Neural progenitor cell (in vitro differentiated cells): Measurements from ENCODE around the gene PIK3R2. TPM values are rescaled to one million over a fixed set of nuclear protein-coding genes. Genes with fewer than 3 reads are reported as not detected.
A peak's percentile ranks its signal among the peaks of the same experiment; 100 is the strongest.

Experiments
- DNase-seq: peaks from one replicate; pipeline ENCODE4 v3.0.0-alpha.2; 2016; ENCODE audit warnings: low spot score
- H2AFZ ChIP-seq: fragments of 200-600 bp; sonication (generic); replicated peaks from 2 replicates; pipeline ENCODE4 v1.6.1; 2016; ENCODE audit warnings: antibody characterized with exemption
- H3F3A ChIP-seq: fragments of 200-600 bp; sonication (generic); 2 replicates; pipeline ENCODE4 v1.6.1; 2016; ENCODE audit warnings: antibody characterized with exemption, low read depth
- H3K27ac ChIP-seq: fragments of 200-600 bp; sonication (generic); 2 replicates; pipeline ENCODE4 v1.5.1; 2016; ENCODE audit warnings: mild to moderate bottlenecking
- H3K27me3 ChIP-seq: fragments of 200-600 bp; sonication (generic); 2 replicates; pipeline ENCODE4 v1.6.1; 2016; ENCODE audit warnings: mild to moderate bottlenecking, moderate library complexity
- H3K36me3 ChIP-seq: fragments of 200-600 bp; sonication (generic); 2 replicates; pipeline ENCODE4 v1.5.1; 2016
- H3K4me1 ChIP-seq: fragments of 200-600 bp; sonication (generic); 2 replicates; pipeline ENCODE4 v1.6.1; 2016; ENCODE audit warnings: mixed run types
- H3K4me2 ChIP-seq: fragments of 200-600 bp; sonication (generic); 2 replicates; pipeline ENCODE4 v1.6.1; 2016
- H3K4me3 ChIP-seq: fragments of 200-600 bp; sonication (generic); 2 replicates; pipeline ENCODE4 v1.5.1; 2016
- H3K79me2 ChIP-seq: fragments of 200-600 bp; sonication (generic); 2 replicates; pipeline ENCODE4 v1.6.1; 2016; ENCODE audit warnings: low read depth
- H3K9ac ChIP-seq: fragments of 200-600 bp; sonication (generic); 2 replicates; pipeline ENCODE4 v1.6.1; 2016
- H3K9me3 ChIP-seq: fragments of 200-600 bp; sonication (generic); 2 replicates; pipeline ENCODE4 v1.5.1; 2016; ENCODE audit warnings: low read depth
- H4K20me1 ChIP-seq: fragments of 200-600 bp; sonication (generic); 2 replicates; pipeline ENCODE4 v1.6.1; 2016; ENCODE audit warnings: low read depth
- H3K27ac Mint-ChIP-seq: 3 replicates; pipeline ENCODE4 v1.8.0; 2021; ENCODE audit warnings: mixed read lengths
- H3K27me3 Mint-ChIP-seq: 2 replicates; pipeline ENCODE4 v1.8.0; 2022; ENCODE audit warnings: low read depth, mild to moderate bottlenecking, inconsistent platforms, moderate library complexity, mixed read lengths; ENCODE audit not compliant: insufficient read depth
- H3K36me3 Mint-ChIP-seq: 3 replicates; pipeline ENCODE4 v1.8.0; 2021; ENCODE audit warnings: mixed read lengths
- H3K4me1 Mint-ChIP-seq: 3 replicates; pipeline ENCODE4 v1.8.0; 2021; ENCODE audit warnings: mixed read lengths
- H3K4me3 Mint-ChIP-seq: 3 replicates; pipeline ENCODE4 v1.8.0; 2021; ENCODE audit warnings: mild to moderate bottlenecking, moderate library complexity, mixed read lengths
- H3K9me3 Mint-ChIP-seq: 3 replicates; pipeline ENCODE4 v1.8.0; 2020; ENCODE audit warnings: mixed read lengths
- EZH2 ChIP-seq: fragments of 200-600 bp; sonication (generic); IDR thresholded peaks from 2 replicates; pipeline ENCODE4 v1.6.1; 2017; ENCODE audit warnings: antibody characterized with exemption, mild to moderate bottlenecking, moderate library complexity
- EZH2phosphoT487 ChIP-seq: fragments of 200-600 bp; sonication (generic); IDR thresholded peaks from 2 replicates; pipeline ENCODE4 v1.6.1; 2017; ENCODE audit warnings: antibody characterized with exemption
- total RNA-seq: library from RNA; depleted of rRNA; stranded (reverse); fragments of >200 nt; gene quantifications from 2 replicates; pipeline ENCODE4 v1.2.3, GENCODE V29; 2015; ENCODE audit warnings: low replicate concordance
- TF ChIP-seq, protein P1 (sequence below): fragments of 200-600 bp; sonication (generic); IDR thresholded peaks from 2 replicates; pipeline ENCODE4 v1.5.1; 2017; ENCODE audit warnings: antibody characterized with exemption, mild to moderate bottlenecking

Gene PIK3R2
- total RNA-seq, 1 donor from 2014 or later = 21.4 TPM

DNA sequence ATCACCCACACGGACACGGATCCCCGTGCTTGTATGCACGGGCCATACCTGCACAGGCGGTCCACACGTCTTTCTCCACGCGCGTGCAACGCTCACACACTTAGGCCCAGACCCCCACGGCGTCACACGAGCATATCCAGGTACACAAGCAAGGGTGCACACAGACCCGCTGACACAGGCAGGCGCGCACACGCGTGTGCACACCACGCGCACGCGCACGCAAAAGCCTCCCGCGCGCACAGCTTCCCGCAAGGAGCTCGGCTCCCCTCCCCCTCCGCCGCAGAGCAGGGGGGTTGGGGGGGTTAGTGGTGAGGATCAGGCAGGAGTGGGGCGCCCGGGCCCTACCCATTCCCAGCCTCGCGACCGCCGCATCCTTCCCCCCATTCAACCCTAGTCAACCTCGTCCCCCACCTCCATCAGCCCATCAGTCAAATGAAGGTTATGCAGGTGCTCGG is 50.5 kb downstream of the PIK3R2 start:
- peaks cover 22% of the 10 kb centered on the region for H3K4me1 Mint-ChIP-seq
- no peak overlapping the region for H3K27ac Mint-ChIP-seq
- H3K36me3 Mint-ChIP-seq = peaks cover 3% of the 10 kb centered on the region
- Histone ChIP-seq H3F3A (peaks cover 30% of the 10 kb centered on the region), H2AFZ (peak overlapping the region; percentile 73), H3K9ac (no peak overlapping the region), H3K4me1 (peaks cover 16% of the 10 kb centered on the region), H3K27me3 (peaks cover 18% of the 10 kb centered on the region), H3K27ac (no peak overlapping the region), H3K4me3 (peak overlapping the region; percentile 66), H3K4me2 (peak overlapping the region; percentile 93), H3K9me3 (no peaks in the 10 kb centered on the region), H3K36me3 (no peaks in the 10 kb centered on the region), H4K20me1 (no peaks in the 10 kb centered on the region), H3K79me2 (no peaks in the 10 kb centered on the region)
- H3K4me3 Mint-ChIP-seq = peak overlapping the region; percentile 94
- no peak for TF ChIP-seq EZH2phosphoT487
- no peak for TF ChIP-seq EZH2
- TF ChIP-seq, protein P1, sequence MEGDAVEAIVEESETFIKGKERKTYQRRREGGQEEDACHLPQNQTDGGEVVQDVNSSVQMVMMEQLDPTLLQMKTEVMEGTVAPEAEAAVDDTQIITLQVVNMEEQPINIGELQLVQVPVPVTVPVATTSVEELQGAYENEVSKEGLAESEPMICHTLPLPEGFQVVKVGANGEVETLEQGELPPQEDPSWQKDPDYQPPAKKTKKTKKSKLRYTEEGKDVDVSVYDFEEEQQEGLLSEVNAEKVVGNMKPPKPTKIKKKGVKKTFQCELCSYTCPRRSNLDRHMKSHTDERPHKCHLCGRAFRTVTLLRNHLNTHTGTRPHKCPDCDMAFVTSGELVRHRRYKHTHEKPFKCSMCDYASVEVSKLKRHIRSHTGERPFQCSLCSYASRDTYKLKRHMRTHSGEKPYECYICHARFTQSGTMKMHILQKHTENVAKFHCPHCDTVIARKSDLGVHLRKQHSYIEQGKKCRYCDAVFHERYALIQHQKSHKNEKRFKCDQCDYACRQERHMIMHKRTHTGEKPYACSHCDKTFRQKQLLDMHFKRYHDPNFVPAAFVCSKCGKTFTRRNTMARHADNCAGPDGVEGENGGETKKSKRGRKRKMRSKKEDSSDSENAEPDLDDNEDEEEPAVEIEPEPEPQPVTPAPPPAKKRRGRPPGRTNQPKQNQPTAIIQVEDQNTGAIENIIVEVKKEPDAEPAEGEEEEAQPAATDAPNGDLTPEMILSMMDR = no peak
- H3K9me3 Mint-ChIP-seq = no peaks in the 10 kb centered on the region
- peaks cover 6% of the 10 kb centered on the region for H3K27me3 Mint-ChIP-seq
- no peak for DNase-seq

DNA sequence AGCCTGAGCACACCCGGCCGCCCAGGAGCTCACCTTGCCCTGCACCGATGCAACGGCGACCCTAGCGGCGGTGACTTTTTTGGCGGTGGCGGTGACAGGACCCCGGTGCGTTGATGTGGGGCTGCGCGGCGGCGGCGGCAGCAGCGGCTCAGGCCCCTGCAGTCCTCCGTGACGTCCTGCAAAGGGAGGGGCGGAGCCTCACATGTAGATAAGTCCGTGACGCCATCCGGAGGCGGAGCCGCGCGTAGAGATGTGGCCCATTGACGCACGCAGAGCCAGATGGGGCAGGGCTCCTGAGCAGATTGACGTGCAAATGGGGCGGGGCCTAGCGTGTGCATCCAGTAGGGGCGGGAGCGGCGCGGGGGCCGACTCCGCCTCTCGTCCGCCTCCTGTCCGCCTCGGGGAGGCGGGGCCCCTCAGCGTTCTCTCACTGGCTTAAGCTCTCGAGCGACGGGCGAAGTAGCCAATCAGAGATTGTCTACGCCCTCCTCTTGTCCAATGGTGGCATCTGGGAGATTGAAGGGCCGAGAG is 51.0 kb downstream of the PIK3R2 start, which contains the start of gene RAB3A:
RAB3A (minus strand) TSS at position 180 of the 531 bp plus-strand sequence. CDS start 1,302 bp downstream, outside the sequence.
- Histone ChIP-seq H3K9me3 (no peaks in the 10 kb centered on the region), H3K4me1 (peaks cover 16% of the 10 kb centered on the region), H2AFZ (peak within 1 kb of the TSS; percentile 76), H3K27ac (peak within 1 kb of the TSS; percentile 70), H3K79me2 (no peaks in the 10 kb centered on the region), H3K4me2 (peak within 1 kb of the TSS; percentile 93), H3K36me3 (no peaks in the 10 kb centered on the region), H3K9ac (no peak within 1 kb of the TSS), H3K4me3 (peak within 1 kb of the TSS; percentile 66), H3K27me3 (peaks cover 18% of the 10 kb centered on the region), H3F3A (peaks cover 34% of the 10 kb centered on the region), H4K20me1 (no peaks in the 10 kb centered on the region)
- Mint-ChIP-seq H3K27ac (peak within 1 kb of the TSS; percentile 27), H3K36me3 (peaks cover 2% of the 10 kb centered on the region), H3K4me3 (peak within 1 kb of the TSS; percentile 94), H3K4me1 (peaks cover 25% of the 10 kb centered on the region), H3K9me3 (no peaks in the 10 kb centered on the region), H3K27me3 (peaks cover 6% of the 10 kb centered on the region)
- peak; percentile 100 for DNase-seq
- TF ChIP-seq EZH2 = no peak
- TF ChIP-seq, protein P1 = peak; percentile 37

DNA sequence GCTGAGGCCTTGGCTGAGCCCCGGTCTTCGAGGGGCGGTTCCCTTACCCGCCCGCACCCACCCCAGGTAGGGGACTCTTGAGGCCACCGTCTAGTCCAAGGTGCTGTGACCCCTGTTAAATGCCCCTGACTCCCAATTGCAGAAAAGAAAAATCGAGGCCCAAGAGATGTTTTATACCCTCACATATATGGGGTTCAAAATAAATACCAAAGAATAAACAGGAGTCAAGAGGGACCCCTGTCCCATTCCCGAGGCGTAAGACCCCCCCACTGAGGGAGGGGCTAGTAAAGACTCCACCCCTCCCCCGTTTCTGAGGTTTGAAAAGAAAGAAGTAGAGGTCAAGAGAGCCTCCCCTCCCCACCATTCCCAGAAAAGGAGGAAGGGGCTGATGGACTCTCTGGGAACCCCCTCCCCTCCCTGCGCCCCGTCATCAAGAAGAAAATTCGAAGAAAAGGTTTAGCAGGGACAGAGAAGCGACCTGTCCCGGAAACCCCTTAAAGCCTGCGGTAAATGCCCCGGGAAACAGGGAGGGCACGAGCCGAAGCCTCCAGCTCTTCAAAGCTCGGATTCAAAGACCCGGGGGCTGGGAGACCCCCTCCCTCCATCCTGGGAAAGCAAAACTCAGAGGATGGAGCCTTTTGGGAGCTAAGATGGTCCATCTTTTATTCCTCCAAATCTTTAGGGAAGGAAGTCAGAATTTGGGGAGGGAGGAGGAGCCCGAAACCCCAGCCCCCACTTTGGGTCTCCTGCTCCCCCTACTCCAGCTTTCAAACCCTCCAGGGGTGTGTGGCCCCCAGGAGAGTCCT is 51.6 kb downstream of the PIK3R2 start:
- peak; percentile 87 for DNase-seq

More for the DNA sequence above, 51.6 kb downstream of the PIK3R2 start:
- peaks cover 2% of the 10 kb centered on the region for H3K36me3 Mint-ChIP-seq
- H3K9me3 Mint-ChIP-seq = no peaks in the 10 kb centered on the region
- Histone ChIP-seq H3K36me3 (no peaks in the 10 kb centered on the region), H3K79me2 (no peaks in the 10 kb centered on the region), H3K27ac (peak overlapping the region; percentile 70), H3K4me1 (peaks cover 16% of the 10 kb centered on the region), H2AFZ (peak overlapping the region; percentile 76), H3F3A (peaks cover 34% of the 10 kb centered on the region), H3K9me3 (no peaks in the 10 kb centered on the region), H3K4me3 (peak overlapping the region; percentile 62), H3K9ac (no peak overlapping the region), H3K27me3 (peaks cover 18% of the 10 kb centered on the region), H4K20me1 (no peaks in the 10 kb centered on the region), H3K4me2 (peak overlapping the region; percentile 80)
- peaks cover 5% of the 10 kb centered on the region for H3K27me3 Mint-ChIP-seq
- peak overlapping the region; percentile 91 for H3K4me3 Mint-ChIP-seq
- H3K27ac Mint-ChIP-seq = peak overlapping the region; percentile 53
- H3K4me1 Mint-ChIP-seq = peaks cover 25% of the 10 kb centered on the region
- TF ChIP-seq EZH2 = peak; percentile 25
- TF ChIP-seq, protein P1 = no peak
